Gastroesophageal sphincter (tissue), 4 donors: ENCODE data around the gene LRIT1. TPM values are rescaled to one million over a fixed set of nuclear protein-coding genes. Genes with fewer than 3 reads are reported as not detected.

Experiments used
- ATAC-seq: fragments of 150-250 bp; one replicate; pipeline ENCODE4 v1.9.1; 2016; ENCODE audit warnings: mild to moderate bottlenecking, moderate library complexity
- H3K27ac ChIP-seq, 4 donors: fragments of 200-600 bp; sonication (generic) in 3 of 4; 1 replicate in 3 of 4; 2 replicates in 1 of 4; pipeline ENCODE4 v1.5.1; 2016 to 2019
- H3K27me3 ChIP-seq: fragments of 200-600 bp; sonication (generic); one replicate; pipeline ENCODE4 v1.5.1; 2019
- H3K36me3 ChIP-seq, 2 donors: fragments of 200-600 bp; sonication (generic); one replicate each; pipeline ENCODE4 v1.5.1; 2019; ENCODE audit warnings: control low read depth in 1 of 2
- H3K4me1 ChIP-seq, 3 donors: fragments of 200-600 bp; sonication (generic); 1 replicate in 2 of 3; 2 replicates in 1 of 3; pipeline ENCODE4 v1.5.1; 2016 to 2019; ENCODE audit warnings: control low read depth in 2 of 3
- H3K4me3 ChIP-seq, 2 donors: fragments of 200-600 bp; sonication (generic); one replicate each; pipeline ENCODE4 v1.5.1; 2019; ENCODE audit warnings: mild to moderate bottlenecking in 1 of 2, moderate library complexity in 1 of 2
- H3K9me3 ChIP-seq, 3 donors: fragments of 200-600 bp; sonication (generic); one replicate each; pipeline ENCODE4 v1.5.1; 2017 to 2019; ENCODE audit warnings: control low read depth in 2 of 3
- EP300 ChIP-seq: sonication (generic); formaldehyde crosslinking; IDR thresholded peaks from one replicate; pipeline ENCODE4 v1.6.1; 2017; ENCODE audit warnings: antibody characterized with exemption, mild to moderate bottlenecking
- POLR2A ChIP-seq, 2 donors: fragments of 450-650 bp; IDR thresholded peaks; one replicate each; pipeline ENCODE4 v1.6.1; 2017; ENCODE audit warnings: antibody characterized with exemption in 2 of 2, mild to moderate bottlenecking in 2 of 2, moderate library complexity in 1 of 2
- POLR2AphosphoS5 ChIP-seq: sonication (generic); formaldehyde crosslinking; IDR thresholded peaks from one replicate; pipeline ENCODE4 v1.6.1; 2017; ENCODE audit warnings: antibody characterized with exemption
- WGBS, 2 donors: methylation state at CpG; one replicate each; pipeline ENCODE4 v1.1.5; 2018; ENCODE audit warnings: low coverage in 1 of 2; 5-methylcytosine and 5-hydroxymethylcytosine counted together
- total RNA-seq, 4 donors: library from RNA; depleted of rRNA; stranded (reverse); fragments of >200 nt; gene quantifications; one replicate each; pipeline ENCODE4 v1.1.0, GENCODE V29; 2016
- TF ChIP-seq, protein P1 (sequence below), 4 experiments: fragments of 200-600 bp in 2 of 4; fragments of 450-650 bp in 2 of 4; sonication (generic) in 1 of 4; IDR thresholded peaks; one replicate each; pipeline ENCODE4 v1.5.1; 2017 to 2019; ENCODE audit warnings: antibody characterized with exemption in 4 of 4, mild to moderate bottlenecking in 2 of 4, moderate library complexity in 2 of 4

Gene LRIT1
- total RNA-seq, 4 donors from 2014 or later: 0.12 TPM; not detected in 3

GRCh38 chr10:84190621-84191020 lies 50.7 kb downstream of the LRIT1 start:
- WGBS, 2 donors: 60% methylated on average over 1 of the region's 3 CpGs; no CpG with 5 or more reads in 1 of the 2 donors
- no peaks in the 10 kb centered on the region for H3K36me3 ChIP-seq
- ATAC-seq: no peak
- H3K27me3 ChIP-seq: peaks cover 82% of the 10 kb centered on the region
- TF ChIP-seq EP300 (no peak), POLR2A (IDR thresholded peaks at IDR 0.05) (no peak), POLR2AphosphoS5 (no peak)
- TF ChIP-seq, protein P1, sequence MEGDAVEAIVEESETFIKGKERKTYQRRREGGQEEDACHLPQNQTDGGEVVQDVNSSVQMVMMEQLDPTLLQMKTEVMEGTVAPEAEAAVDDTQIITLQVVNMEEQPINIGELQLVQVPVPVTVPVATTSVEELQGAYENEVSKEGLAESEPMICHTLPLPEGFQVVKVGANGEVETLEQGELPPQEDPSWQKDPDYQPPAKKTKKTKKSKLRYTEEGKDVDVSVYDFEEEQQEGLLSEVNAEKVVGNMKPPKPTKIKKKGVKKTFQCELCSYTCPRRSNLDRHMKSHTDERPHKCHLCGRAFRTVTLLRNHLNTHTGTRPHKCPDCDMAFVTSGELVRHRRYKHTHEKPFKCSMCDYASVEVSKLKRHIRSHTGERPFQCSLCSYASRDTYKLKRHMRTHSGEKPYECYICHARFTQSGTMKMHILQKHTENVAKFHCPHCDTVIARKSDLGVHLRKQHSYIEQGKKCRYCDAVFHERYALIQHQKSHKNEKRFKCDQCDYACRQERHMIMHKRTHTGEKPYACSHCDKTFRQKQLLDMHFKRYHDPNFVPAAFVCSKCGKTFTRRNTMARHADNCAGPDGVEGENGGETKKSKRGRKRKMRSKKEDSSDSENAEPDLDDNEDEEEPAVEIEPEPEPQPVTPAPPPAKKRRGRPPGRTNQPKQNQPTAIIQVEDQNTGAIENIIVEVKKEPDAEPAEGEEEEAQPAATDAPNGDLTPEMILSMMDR (IDR thresholded peaks at IDR 0.05): no peak
- no peaks in the 10 kb centered on the region for H3K9me3 ChIP-seq
- no peak overlapping the region for H3K27ac ChIP-seq
- peaks cover 0 to 15% (median 8%) of the 10 kb centered on the region in 3 donors for H3K4me1 ChIP-seq
- no peak overlapping the region for H3K4me3 ChIP-seq

DNA sequence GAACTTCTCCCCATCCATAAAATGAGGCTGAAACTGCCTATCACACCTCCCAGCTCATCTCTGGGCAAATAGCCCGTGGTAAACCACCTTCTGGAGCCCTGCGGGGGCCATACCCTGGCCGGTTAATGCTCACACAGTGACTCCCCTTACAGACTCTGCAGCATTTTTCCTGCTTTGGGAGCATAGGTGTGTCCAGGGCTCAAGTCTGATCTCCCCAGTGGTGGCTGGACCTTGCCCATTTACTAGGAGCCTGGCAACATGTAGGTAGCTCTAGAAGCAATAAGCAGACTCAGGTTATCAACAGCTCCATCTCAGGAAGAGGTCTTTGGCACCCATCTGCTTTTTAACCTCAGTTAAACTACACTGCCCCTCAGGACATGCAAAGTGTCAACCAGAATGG lies 52.5 kb downstream of the LRIT1 start:
- Histone ChIP-seq H3K9me3 (no peaks in the 10 kb centered on the region), H3K36me3 (no peaks in the 10 kb centered on the region), H3K4me3 (no peak overlapping the region), H3K4me1 (peaks cover 0 to under 1% (median 0%) of the 10 kb centered on the region in 3 donors), H3K27me3 (peaks cover 79% of the 10 kb centered on the region), H3K27ac (no peak overlapping the region)
- TF ChIP-seq, protein P1 (IDR thresholded peaks at IDR 0.05): no peak
- no peak for ATAC-seq
- no CpG with 5 or more reads among the region's 3 CpGs for whole genome bisulfite sequencing, 2 donors

GRCh38 chr10:84185526-84186175 lies 55.7 kb downstream of the LRIT1 start:
- H3K27me3 ChIP-seq: peaks cover 54% of the 10 kb centered on the region
- H3K9me3 ChIP-seq: no peaks in the 10 kb centered on the region
- no peaks in the 10 kb centered on the region for H3K4me1 ChIP-seq
- H3K27ac ChIP-seq: no peak overlapping the region
- H3K36me3 ChIP-seq: no peaks in the 10 kb centered on the region
- 90% methylated on average over 6 of the region's 11 CpGs; no CpG with 5 or more reads in 1 of the 2 donors for WGBS, 2 donors
- ATAC-seq: no peak
- H3K4me3 ChIP-seq: no peak overlapping the region
- TF ChIP-seq POLR2A (IDR thresholded peaks at IDR 0.05): no peak
- no peak for TF ChIP-seq POLR2AphosphoS5
- no peak for TF ChIP-seq EP300
- TF ChIP-seq, protein P1 (IDR thresholded peaks at IDR 0.05): no peak

GRCh38 chr10:84184517-84184916 lies 56.8 kb downstream of the LRIT1 start:
- H3K4me3 ChIP-seq: no peak overlapping the region
- ATAC-seq: no peak
- no peaks in the 10 kb centered on the region for H3K4me1 ChIP-seq
- 50 to 58% methylated on average over 2 to 3 of the region's 4 CpGs for WGBS, 2 donors
- H3K9me3 ChIP-seq: no peaks in the 10 kb centered on the region
- no peak overlapping the region for H3K27ac ChIP-seq
- no peak for TF ChIP-seq POLR2AphosphoS5
- TF ChIP-seq EP300: no peak
- no peak for TF ChIP-seq POLR2A (IDR thresholded peaks at IDR 0.05)
- TF ChIP-seq, protein P1 (IDR thresholded peaks at IDR 0.05): no peak
- peaks cover 45% of the 10 kb centered on the region for H3K27me3 ChIP-seq
- no peaks in the 10 kb centered on the region for H3K36me3 ChIP-seq

GRCh38 chr10:84181631-84182030 lies 59.7 kb downstream of the LRIT1 start:
- Histone ChIP-seq H3K4me1 (no peaks in the 10 kb centered on the region), H3K4me3 (no peak overlapping the region), H3K27me3 (peaks cover 22% of the 10 kb centered on the region), H3K27ac (no peak overlapping the region), H3K9me3 (no peaks in the 10 kb centered on the region), H3K36me3 (no peaks in the 10 kb centered on the region)
- no peak for ATAC-seq
- WGBS, 2 donors: 69% methylated on average over 2 of the region's 5 CpGs; no CpG with 5 or more reads in 1 of the 2 donors
- TF ChIP-seq EP300 (no peak), POLR2AphosphoS5 (no peak), POLR2A (IDR thresholded peaks at IDR 0.05) (no peak)
- TF ChIP-seq, protein P1 (IDR thresholded peaks at IDR 0.05): no peak
